Astrocyte (in vitro differentiated cells and primary cell): ENCODE data around the gene CRISPLD2. TPM values are rescaled to one million over a fixed set of nuclear protein-coding genes. Genes with fewer than 3 reads are reported as not detected.

Experiments used
- DNase-seq: peaks from one replicate; pipeline ENCODE4 v3.0.0-alpha.2; 2010; ENCODE audit warnings: low read depth
- FAIRE-seq: peaks from 2 replicates; lab custom pipeline; 2011; peaks lifted over from hg19 to GRCh38; lab: Jason Lieb, UNC
- H2AFZ ChIP-seq: 2 replicates; pipeline ENCODE4 v1.6.0; 2012; ENCODE audit warnings: low read depth, low read length, inconsistent platforms
- H3K27ac ChIP-seq: 2 replicates; pipeline ENCODE4 v1.5.1; 2011; ENCODE audit warnings: low read depth, low read length, inconsistent platforms
- H3K27me3 ChIP-seq: 2 replicates; pipeline ENCODE4 v1.6.0; 2011; ENCODE audit warnings: low read length, inconsistent platforms; ENCODE audit not compliant: insufficient read depth
- H3K36me3 ChIP-seq: 2 replicates; pipeline ENCODE4 v1.5.1; 2011; ENCODE audit warnings: low read length, inconsistent platforms; ENCODE audit not compliant: insufficient read depth
- H3K4me1 ChIP-seq: 2 replicates; pipeline ENCODE4 v1.5.1; 2011; ENCODE audit warnings: low read length, inconsistent platforms; ENCODE audit not compliant: insufficient read depth
- H3K4me2 ChIP-seq: 2 replicates; pipeline ENCODE4 v1.6.0; 2012; ENCODE audit warnings: low read length, inconsistent platforms
- H3K4me3 ChIP-seq: 2 replicates; pipeline ENCODE4 v1.5.1; 2011; ENCODE audit warnings: low read depth, mild to moderate bottlenecking, low read length, inconsistent platforms; ENCODE audit not compliant: insufficient read depth
- H3K79me2 ChIP-seq: 2 replicates; pipeline ENCODE4 v1.6.0; 2012; ENCODE audit warnings: mild to moderate bottlenecking, low read length, inconsistent platforms; ENCODE audit not compliant: insufficient read depth
- H3K9ac ChIP-seq: 2 replicates; pipeline ENCODE4 v1.6.0; 2012; ENCODE audit warnings: mild to moderate bottlenecking, low read length, inconsistent platforms
- H3K9me3 ChIP-seq: 2 replicates; pipeline ENCODE4 v1.5.1; 2012; ENCODE audit warnings: low read depth, mild to moderate bottlenecking, low read length, inconsistent platforms; ENCODE audit not compliant: insufficient read depth
- H4K20me1 ChIP-seq: 2 replicates; pipeline ENCODE4 v1.6.0; 2012; ENCODE audit warnings: low read length, inconsistent platforms; ENCODE audit not compliant: insufficient read depth
- H3K27ac Mint-ChIP-seq: one replicate; pipeline ENCODE4 v1.8.0; 2021; ENCODE audit warnings: mild to moderate bottlenecking, mixed read lengths; ENCODE audit not compliant: unreplicated experiment
- H3K27me3 Mint-ChIP-seq: one replicate; pipeline ENCODE4 v1.8.0; 2021; ENCODE audit warnings: low read depth, mixed read lengths; ENCODE audit not compliant: unreplicated experiment
- H3K36me3 Mint-ChIP-seq: one replicate; pipeline ENCODE4 v1.8.0; 2021; ENCODE audit warnings: low read depth, mixed read lengths; ENCODE audit not compliant: unreplicated experiment
- H3K4me1 Mint-ChIP-seq: one replicate; pipeline ENCODE4 v1.8.0; 2021; ENCODE audit warnings: low read depth, mixed read lengths; ENCODE audit not compliant: unreplicated experiment
- H3K4me3 Mint-ChIP-seq: one replicate; pipeline ENCODE4 v1.8.0; 2021; ENCODE audit warnings: mild to moderate bottlenecking, moderate library complexity, mixed read lengths; ENCODE audit not compliant: unreplicated experiment
- H3K9me3 Mint-ChIP-seq: one replicate; pipeline ENCODE4 v1.8.0; 2021; ENCODE audit warnings: mild to moderate bottlenecking, mixed read lengths; ENCODE audit not compliant: unreplicated experiment
- EZH2 ChIP-seq: IDR thresholded peaks from 2 replicates; pipeline ENCODE4 v1.6.1; 2012; ENCODE audit warnings: mild to moderate bottlenecking, low read length, inconsistent platforms; ENCODE audit not compliant: insufficient read depth
- total RNA-seq: library from RNA; stranded (reverse); gene quantifications from 2 replicates; pipeline ENCODE4 v1.2.1, GENCODE V29; 2021
- TF ChIP-seq, protein P1 (sequence below): IDR thresholded peaks from 2 replicates; pipeline ENCODE4 v1.5.1; 2011; ENCODE audit warnings: low read depth, mild to moderate bottlenecking, inconsistent platforms, low read length, moderate library complexity; ENCODE audit not compliant: insufficient read depth

The CRISPLD2 gene
- total RNA-seq, 1 donor from 2014 or later, result 1.8 TPM

GRCh38 chr16:84919269-84919668 lies 99.5 kb downstream of the CRISPLD2 start:
- H3K9me3 Mint-ChIP-seq, result no peaks in the 10 kb centered on the region
- H3K4me1 Mint-ChIP-seq, result peaks cover 19% of the 10 kb centered on the region
- Histone ChIP-seq H3K9me3 (no peaks in the 10 kb centered on the region), H4K20me1 (no peaks in the 10 kb centered on the region), H3K4me1 (peaks cover 3% of the 10 kb centered on the region), H3K36me3 (no peaks in the 10 kb centered on the region), H3K79me2 (no peaks in the 10 kb centered on the region), H3K9ac (no peak overlapping the region), H2AFZ (no peak overlapping the region), H3K4me3 (no peak overlapping the region), H3K4me2 (no peak overlapping the region), H3K27me3 (peaks cover 33% of the 10 kb centered on the region), H3K27ac (no peak overlapping the region)
- FAIRE-seq (no peak), DNase-seq (no peak)
- peaks cover 33% of the 10 kb centered on the region for H3K27me3 Mint-ChIP-seq
- H3K27ac Mint-ChIP-seq, result no peak overlapping the region
- no peak for TF ChIP-seq EZH2
- TF ChIP-seq, protein P1, sequence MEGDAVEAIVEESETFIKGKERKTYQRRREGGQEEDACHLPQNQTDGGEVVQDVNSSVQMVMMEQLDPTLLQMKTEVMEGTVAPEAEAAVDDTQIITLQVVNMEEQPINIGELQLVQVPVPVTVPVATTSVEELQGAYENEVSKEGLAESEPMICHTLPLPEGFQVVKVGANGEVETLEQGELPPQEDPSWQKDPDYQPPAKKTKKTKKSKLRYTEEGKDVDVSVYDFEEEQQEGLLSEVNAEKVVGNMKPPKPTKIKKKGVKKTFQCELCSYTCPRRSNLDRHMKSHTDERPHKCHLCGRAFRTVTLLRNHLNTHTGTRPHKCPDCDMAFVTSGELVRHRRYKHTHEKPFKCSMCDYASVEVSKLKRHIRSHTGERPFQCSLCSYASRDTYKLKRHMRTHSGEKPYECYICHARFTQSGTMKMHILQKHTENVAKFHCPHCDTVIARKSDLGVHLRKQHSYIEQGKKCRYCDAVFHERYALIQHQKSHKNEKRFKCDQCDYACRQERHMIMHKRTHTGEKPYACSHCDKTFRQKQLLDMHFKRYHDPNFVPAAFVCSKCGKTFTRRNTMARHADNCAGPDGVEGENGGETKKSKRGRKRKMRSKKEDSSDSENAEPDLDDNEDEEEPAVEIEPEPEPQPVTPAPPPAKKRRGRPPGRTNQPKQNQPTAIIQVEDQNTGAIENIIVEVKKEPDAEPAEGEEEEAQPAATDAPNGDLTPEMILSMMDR, result no peak
- H3K4me3 Mint-ChIP-seq, result no peak overlapping the region
- no peaks in the 10 kb centered on the region for H3K36me3 Mint-ChIP-seq

DNA sequence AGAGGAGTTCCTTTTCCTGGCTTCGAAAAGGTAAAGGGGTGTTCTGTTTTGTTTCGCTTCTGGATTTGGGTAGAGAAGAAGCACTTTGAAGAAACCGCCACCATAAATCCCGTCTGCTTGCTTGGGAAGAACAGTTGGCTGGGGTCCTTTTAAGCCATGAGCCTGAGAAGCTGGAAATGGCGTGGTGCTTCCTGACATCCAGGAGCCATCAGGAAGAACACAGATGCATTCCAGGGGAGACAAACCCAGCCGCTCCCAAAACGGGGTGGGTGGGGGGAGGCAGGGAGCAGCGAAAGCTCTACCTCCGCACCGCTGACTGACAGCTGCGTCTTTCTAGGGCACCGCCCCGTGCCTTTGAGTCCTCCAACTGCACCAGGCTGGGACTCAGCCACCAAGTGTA lies 99.9 kb downstream of the CRISPLD2 start:
- DNase-seq (no peak), FAIRE-seq (no peak)
- H3K27me3 Mint-ChIP-seq, result peaks cover 33% of the 10 kb centered on the region
- no peaks in the 10 kb centered on the region for H3K36me3 ChIP-seq
- no peak overlapping the region for H3K4me3 Mint-ChIP-seq
- TF ChIP-seq, protein P1, result no peak
- TF ChIP-seq EZH2, result no peak
- H3K9me3 ChIP-seq, result no peaks in the 10 kb centered on the region
- H3K4me1 ChIP-seq, result peaks cover 3% of the 10 kb centered on the region
- no peak overlapping the region for H3K4me3 ChIP-seq
- H4K20me1 ChIP-seq, result no peaks in the 10 kb centered on the region
- no peaks in the 10 kb centered on the region for H3K9me3 Mint-ChIP-seq
- peaks cover 19% of the 10 kb centered on the region for H3K4me1 Mint-ChIP-seq
- peaks cover 31% of the 10 kb centered on the region for H3K27me3 ChIP-seq
- H3K4me2 ChIP-seq, result no peak overlapping the region
- H3K79me2 ChIP-seq, result no peaks in the 10 kb centered on the region
- H2AFZ ChIP-seq, result no peak overlapping the region
- no peak overlapping the region for H3K27ac Mint-ChIP-seq
- no peaks in the 10 kb centered on the region for H3K36me3 Mint-ChIP-seq
- H3K9ac ChIP-seq, result no peak overlapping the region
- H3K27ac ChIP-seq, result no peak overlapping the region

GRCh38 chr16:84920333-84920732 lies 100.5 kb downstream of the CRISPLD2 start:
- Histone ChIP-seq H3K9ac (no peak overlapping the region), H3K4me1 (peaks cover 3% of the 10 kb centered on the region), H3K27me3 (peaks cover 30% of the 10 kb centered on the region), H4K20me1 (no peaks in the 10 kb centered on the region), H3K9me3 (no peaks in the 10 kb centered on the region), H3K27ac (no peak overlapping the region), H3K4me3 (no peak overlapping the region), H3K4me2 (no peak overlapping the region), H3K36me3 (no peaks in the 10 kb centered on the region), H3K79me2 (no peaks in the 10 kb centered on the region), H2AFZ (no peak overlapping the region)
- H3K4me1 Mint-ChIP-seq, result peaks cover 19% of the 10 kb centered on the region
- H3K27ac Mint-ChIP-seq, result no peak overlapping the region
- no peak overlapping the region for H3K4me3 Mint-ChIP-seq
- no peaks in the 10 kb centered on the region for H3K9me3 Mint-ChIP-seq
- peaks cover 34% of the 10 kb centered on the region for H3K27me3 Mint-ChIP-seq
- no peak for TF ChIP-seq EZH2
- TF ChIP-seq, protein P1, result no peak
- no peak for FAIRE-seq
- no peaks in the 10 kb centered on the region for H3K36me3 Mint-ChIP-seq
- no peak for DNase-seq
